OCI-LY7 (cell line): ENCODE results near the gene RAB6B. TPM values are rescaled to one million over a fixed set of nuclear protein-coding genes. Genes with fewer than 3 reads are reported as not detected.

Source experiments
- BruUV-seq: library from RNA; stranded (reverse); fragments of 400-500 nt; replicated peaks from 2 replicates; lab custom pipeline; 2021; lab: Mats Ljungman, UMichigan
- CTCF ChIA-PET: fragments of 300-600 bp; sonication (Branson Sonifier 250); formaldehyde crosslinking; loops from one replicate; lab custom pipeline; 2022; ENCODE audit warnings: antibody characterized with exemption; ENCODE audit not compliant: unreplicated experiment; lab: Charles Lee
- POLR2A ChIA-PET: fragments of 300-600 bp; sonication (Branson Sonifier 250); formaldehyde crosslinking; loops from one replicate; lab custom pipeline; 2022; ENCODE audit warnings: antibody characterized with exemption; lab: Charles Lee
- DNase-seq: peaks from one replicate; pipeline ENCODE4 v3.0.0-alpha.2; 2015; ENCODE audit warnings: low spot score
- H2AFZ ChIP-seq: fragments of 200-600 bp; sonication (generic), shearing (Covaris generic); 2 replicates; pipeline ENCODE4 v1.6.1; 2014; ENCODE audit warnings: mild to moderate bottlenecking, antibody characterized with exemption, low read length, moderate library complexity
- H3K27ac ChIP-seq: fragments of 200-600 bp; sonication (generic); 2 replicates; pipeline ENCODE4 v1.5.1; 2014; ENCODE audit warnings: mixed run types, low read depth, mild to moderate bottlenecking, moderate library complexity, low read length, inconsistent platforms; ENCODE audit not compliant: poor library complexity, severe bottlenecking
- H3K36me3 ChIP-seq: fragments of 200-600 bp; sonication (generic); 2 replicates; pipeline ENCODE4 v1.6.1; 2014; ENCODE audit warnings: mild to moderate bottlenecking, antibody characterized with exemption, low read length, moderate library complexity, mixed read lengths; ENCODE audit not compliant: insufficient read depth
- H3K4me1 ChIP-seq: fragments of 200-600 bp; sonication (generic); 2 replicates; pipeline ENCODE4 v1.5.1; 2014; ENCODE audit warnings: mild to moderate bottlenecking, low read length; ENCODE audit not compliant: insufficient read depth, poor library complexity, severe bottlenecking
- H3K4me2 ChIP-seq: fragments of 200-600 bp; sonication (generic); 2 replicates; pipeline ENCODE4 v1.6.1; 2014; ENCODE audit warnings: mild to moderate bottlenecking, low read length
- H3K4me3 ChIP-seq: fragments of 200-600 bp; sonication (generic); 2 replicates; pipeline ENCODE4 v1.5.1; 2014; ENCODE audit warnings: mild to moderate bottlenecking, low read depth, low read length; ENCODE audit not compliant: poor library complexity, severe bottlenecking
- H3K79me2 ChIP-seq: fragments of 200-600 bp; sonication (generic); 2 replicates; pipeline ENCODE4 v1.6.1; 2016; ENCODE audit warnings: low read depth, mild to moderate bottlenecking, low read length, moderate library complexity, mixed read lengths; ENCODE audit not compliant: insufficient read depth
- H3K9me2 ChIP-seq: fragments of 200-600 bp; sonication (generic); 2 replicates; pipeline ENCODE4 v1.6.1; 2016; ENCODE audit warnings: mild to moderate bottlenecking, low read length, mixed read lengths; ENCODE audit not compliant: insufficient read depth
- H3K9me3 ChIP-seq: fragments of 200-600 bp; sonication (generic); 2 replicates; pipeline ENCODE4 v1.6.1; 2014; ENCODE audit warnings: mild to moderate bottlenecking, mixed run types, low read length, mixed read lengths
- H4K20me1 ChIP-seq: fragments of 200-600 bp; sonication (generic); 2 replicates; pipeline ENCODE4 v1.6.1; 2014; ENCODE audit warnings: mild to moderate bottlenecking, antibody characterized with exemption, low read length, moderate library complexity, mixed read lengths; ENCODE audit not compliant: insufficient read depth
- EZH2phosphoT487 ChIP-seq: fragments of 200-600 bp; sonication (generic); IDR thresholded peaks from 2 replicates; pipeline ENCODE4 v1.6.1; 2018; ENCODE audit warnings: low read depth, borderline replicate concordance, mild to moderate bottlenecking, mixed run types, antibody characterized with exemption, low read length, moderate library complexity, mixed read lengths
- intact Hi-C: fragments of 100-400 bp; cut with micrococcal nuclease; formaldehyde crosslinking; loops from one replicate; pipeline ENCODE4 v1.10.0; 2022; ENCODE audit not compliant: unreplicated experiment
- total RNA-seq, 2 experiments: library from RNA; depleted of rRNA in 1 of 2; stranded (reverse); fragments of >200 nt in 1 of 2; shearing (Covaris generic) in 1 of 2; gene quantifications; 2 replicates each; pipeline ENCODE4 v1.2.3, GENCODE V29; 2014 to 2022
- TF ChIP-seq, protein P1 (sequence below): fragments of 200-600 bp; sonication (generic); conservative IDR thresholded peaks from 2 replicates; pipeline ENCODE4 v1.5.1; 2014; ENCODE audit warnings: mild to moderate bottlenecking, antibody characterized with exemption, low read length, moderate library complexity, mixed read lengths

RAB6B gene
- total RNA-seq, 2 experiments from 2014 or later = not detected

DNA sequence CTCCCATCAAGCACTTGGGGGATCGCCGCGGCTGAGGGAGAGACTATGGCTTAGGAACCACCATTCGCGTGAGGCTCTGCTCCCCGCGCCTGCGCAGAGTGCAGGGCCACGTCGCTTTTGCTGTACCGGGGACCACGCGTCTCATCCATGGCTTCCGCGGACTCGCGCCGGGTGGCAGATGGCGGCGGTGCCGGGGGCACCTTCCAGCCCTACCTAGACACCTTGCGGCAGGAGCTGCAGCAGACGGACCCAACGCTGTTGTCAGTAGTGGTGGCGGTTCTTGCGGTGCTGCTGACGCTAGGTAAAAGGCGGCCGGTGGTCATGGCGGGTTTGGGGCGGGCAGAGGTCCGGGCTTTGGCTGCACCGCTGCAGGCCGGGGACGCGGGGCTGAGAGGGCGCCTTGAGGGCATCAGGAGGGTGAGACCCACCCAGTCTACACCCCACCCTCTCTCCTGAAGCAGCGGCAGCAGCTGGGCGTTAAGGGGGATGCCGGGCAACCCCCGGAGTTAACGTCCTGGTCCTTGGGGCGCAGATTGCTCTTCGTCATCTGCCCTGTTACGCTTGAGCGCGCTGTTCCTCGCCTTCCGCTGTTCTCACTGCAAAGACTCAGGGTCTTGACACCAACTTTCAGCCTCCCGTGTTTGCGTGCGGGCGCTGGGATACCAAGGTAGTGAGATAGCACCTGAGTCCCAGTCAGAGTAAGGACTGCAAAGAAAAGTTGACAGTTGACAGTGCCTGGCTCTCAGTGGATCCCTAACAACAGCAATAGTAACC is 89.8 kb downstream of the RAB6B start, which contains the start of gene SRPRB:
Gene SRPRB (plus strand): TSS at position 114 of the 774 bp plus-strand sequence. CDS start 34 bp downstream, at position 148.
- Histone ChIP-seq H3K36me3 (peaks cover 36% of the 10 kb centered on the region), H3K27ac (peak within 1 kb of the TSS; percentile 28), H3K4me1 (peaks cover 23% of the 10 kb centered on the region), H4K20me1 (peaks cover 6% of the 10 kb centered on the region; the same call in 1 of the 2 replicates), H3K79me2 (peaks cover 29% of the 10 kb centered on the region), H3K4me2 (peak within 1 kb of the TSS; percentile 98), H3K4me3 (peak within 1 kb of the TSS; percentile 87), H3K9me2 (no peaks in the 10 kb centered on the region), H3K9me3 (no peaks in the 10 kb centered on the region), H2AFZ (peak within 1 kb of the TSS; percentile 100)
- intact Hi-C loops = loop anchor here (2.0 to 10.0 kb wide), 5 partner anchors 143 to 1084 kb away; partner anchors contain the start of genes ANAPC13, CDV3, CEP63 and NPHP3
- peak; percentile 96 for DNase-seq
- ChIA-PET POLR2A (interaction anchor here (0.6 kb wide), 1 partner anchor 201 kb away, joined by 3 read pairs; no protein-coding TSS in a partner anchor), CTCF (no interaction called here)
- no peak for TF ChIP-seq EZH2phosphoT487
- TF ChIP-seq, protein P1, sequence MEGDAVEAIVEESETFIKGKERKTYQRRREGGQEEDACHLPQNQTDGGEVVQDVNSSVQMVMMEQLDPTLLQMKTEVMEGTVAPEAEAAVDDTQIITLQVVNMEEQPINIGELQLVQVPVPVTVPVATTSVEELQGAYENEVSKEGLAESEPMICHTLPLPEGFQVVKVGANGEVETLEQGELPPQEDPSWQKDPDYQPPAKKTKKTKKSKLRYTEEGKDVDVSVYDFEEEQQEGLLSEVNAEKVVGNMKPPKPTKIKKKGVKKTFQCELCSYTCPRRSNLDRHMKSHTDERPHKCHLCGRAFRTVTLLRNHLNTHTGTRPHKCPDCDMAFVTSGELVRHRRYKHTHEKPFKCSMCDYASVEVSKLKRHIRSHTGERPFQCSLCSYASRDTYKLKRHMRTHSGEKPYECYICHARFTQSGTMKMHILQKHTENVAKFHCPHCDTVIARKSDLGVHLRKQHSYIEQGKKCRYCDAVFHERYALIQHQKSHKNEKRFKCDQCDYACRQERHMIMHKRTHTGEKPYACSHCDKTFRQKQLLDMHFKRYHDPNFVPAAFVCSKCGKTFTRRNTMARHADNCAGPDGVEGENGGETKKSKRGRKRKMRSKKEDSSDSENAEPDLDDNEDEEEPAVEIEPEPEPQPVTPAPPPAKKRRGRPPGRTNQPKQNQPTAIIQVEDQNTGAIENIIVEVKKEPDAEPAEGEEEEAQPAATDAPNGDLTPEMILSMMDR = no peak
- BruUV-seq = no TSS peak

DNA sequence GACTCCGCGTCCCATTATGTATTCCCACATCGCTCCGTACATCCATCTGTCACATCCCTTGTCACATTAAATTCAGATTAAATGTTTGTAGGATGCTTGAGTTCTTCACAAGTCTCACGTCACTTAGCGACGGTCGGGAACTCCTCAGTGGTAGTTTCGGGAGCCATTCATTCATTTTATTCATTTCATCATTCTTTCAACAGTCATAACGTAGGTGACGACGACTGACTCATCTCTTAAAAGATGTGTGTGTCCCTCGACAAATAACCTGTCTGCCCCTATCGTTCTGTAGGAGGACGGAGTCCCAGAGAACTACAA is 90.3 kb downstream of the RAB6B start:
- no TSS peak for BruUV-seq
- Histone ChIP-seq H3K4me3 (peak overlapping the region; percentile 87), H3K9me2 (no peaks in the 10 kb centered on the region), H3K36me3 (peaks cover 30% of the 10 kb centered on the region), H3K27ac (no peak overlapping the region), H3K79me2 (peaks cover 29% of the 10 kb centered on the region), H3K4me1 (peaks cover 23% of the 10 kb centered on the region), H4K20me1 (peaks cover 6% of the 10 kb centered on the region; the same call in 1 of the 2 replicates), H3K4me2 (peak overlapping the region; percentile 98), H3K9me3 (no peaks in the 10 kb centered on the region), H2AFZ (peak overlapping the region; percentile 100)
- TF ChIP-seq, protein P1 = no peak
- no peak for TF ChIP-seq EZH2phosphoT487
- no peak for DNase-seq
- CTCF ChIA-PET = no interaction called here
- intact Hi-C loops = loop anchor here (5.0 to 10.0 kb wide), 4 partner anchors 231 to 1083 kb away; partner anchors contain the start of genes ANAPC13, CDV3, CEP63 and NPHP3
- POLR2A ChIA-PET = no interaction called here
